Measurements from ENCODE around the gene CWC25. TPM values are rescaled to one million over a fixed set of nuclear protein-coding genes. Genes with fewer than 3 reads are reported as not detected.

Gene CWC25
- total and polyA plus RNA-seq, 2 of the 13 experiments (the other 11 are each of a cell fraction or from before 2014, with no cell fraction given) = 15.6 to 22.7 TPM

DNA sequence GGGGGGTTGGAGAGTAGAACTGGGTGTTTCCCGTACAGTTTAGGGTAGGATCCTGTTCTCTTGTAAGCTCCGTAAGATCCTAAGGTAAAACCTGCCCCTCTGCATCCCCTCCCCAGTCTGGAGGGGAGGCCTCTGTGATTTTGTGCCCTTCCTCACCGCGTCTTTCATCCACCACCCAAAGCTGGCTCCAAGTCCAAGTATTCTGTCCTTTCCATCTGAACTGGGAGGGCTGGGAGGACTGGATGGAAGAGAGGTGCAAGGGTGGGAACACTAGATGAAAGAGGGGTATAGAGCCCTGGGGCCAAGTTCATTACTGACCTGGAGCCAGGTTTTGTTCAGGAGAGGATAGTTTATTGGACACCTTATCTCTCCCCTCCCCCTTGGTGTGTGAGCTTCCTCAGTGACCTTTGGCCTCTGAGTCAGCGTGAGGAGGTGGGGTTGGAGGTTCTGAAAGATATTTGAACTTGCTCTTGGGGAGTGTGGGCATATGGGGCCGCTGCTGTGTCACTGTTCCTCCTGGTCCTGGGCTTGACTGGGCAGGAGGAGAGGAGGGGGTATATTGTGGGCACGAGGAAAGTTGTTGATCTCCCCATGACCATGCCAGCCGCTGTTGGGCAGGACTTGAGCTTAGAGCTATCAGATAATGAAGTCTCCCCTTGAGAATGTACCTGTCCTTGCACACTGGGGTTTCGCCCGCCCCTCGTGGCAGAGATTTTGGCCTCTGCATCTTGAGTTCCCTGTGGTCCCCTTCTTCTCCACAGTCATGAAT is 46.3 kb upstream of the CWC25 start (continued):
- peak; percentile 77 for TF ChIP-seq SOX13 (IDR thresholded peaks at IDR 0.05)
- TF ChIP-seq SOX13 (CRISPR knock-in tag; conservative IDR thresholded peaks at IDR 0.05 in 1 of 2, IDR thresholded peaks at IDR 0.05 in 1 of 2) = peak in 1 of 2 experiments; percentile 87; a peak in 2 of 4 replicates
- TF ChIP-seq, protein P1, sequence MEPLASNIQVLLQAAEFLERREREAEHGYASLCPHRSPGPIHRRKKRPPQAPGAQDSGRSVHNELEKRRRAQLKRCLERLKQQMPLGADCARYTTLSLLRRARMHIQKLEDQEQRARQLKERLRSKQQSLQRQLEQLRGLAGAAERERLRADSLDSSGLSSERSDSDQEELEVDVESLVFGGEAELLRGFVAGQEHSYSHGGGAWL (CRISPR knock-in tag; IDR thresholded peaks at IDR 0.05) = no peak; the same call in 1 of the 2 replicates
- peak; percentile 17 for TF ChIP-seq PCBP2 (optimal IDR thresholded peaks at IDR 0.05; ENCODE audit: low read depth, low read length, poor library complexity, severe bottlenecking)
- peak; percentile 78; the same call in 1 of the 2 replicates for TF ChIP-seq TOE1 (CRISPR knock-in tag; IDR thresholded peaks at IDR 0.05)
- peak; percentile 94 for TF ChIP-seq ZSCAN9 (CRISPR knock-in tag; IDR thresholded peaks at IDR 0.05; ENCODE audit: borderline replicate concordance)
- TF ChIP-seq ZFP82 (CRISPR knock-in tag; IDR thresholded peaks at IDR 0.05; ENCODE audit: borderline replicate concordance) = peak; percentile 39; the same call in 1 of the 2 replicates
- TF ChIP-seq GATA4 (IDR thresholded peaks at IDR 0.05; ENCODE audit: borderline replicate concordance, low read depth) = peak; percentile 58; the same call in 1 of the 2 replicates
- peak; percentile 85; the same call in 1 of the 2 replicates for TF ChIP-seq ZFP1 (CRISPR knock-in tag; IDR thresholded peaks at IDR 0.05)
- TF ChIP-seq SP2 (CRISPR knock-in tag; IDR thresholded peaks at IDR 0.05) = no peak
- TF ChIP-seq KDM6A (CRISPR knock-in tag; IDR thresholded peaks at IDR 0.05; ENCODE audit: low read depth) = peak; percentile 82
- TF ChIP-seq ZNF766 (CRISPR knock-in tag; IDR thresholded peaks at IDR 0.05; ENCODE audit: borderline replicate concordance) = peak; percentile 76; the same call in 1 of the 2 replicates
- TF ChIP-seq, protein P2, sequence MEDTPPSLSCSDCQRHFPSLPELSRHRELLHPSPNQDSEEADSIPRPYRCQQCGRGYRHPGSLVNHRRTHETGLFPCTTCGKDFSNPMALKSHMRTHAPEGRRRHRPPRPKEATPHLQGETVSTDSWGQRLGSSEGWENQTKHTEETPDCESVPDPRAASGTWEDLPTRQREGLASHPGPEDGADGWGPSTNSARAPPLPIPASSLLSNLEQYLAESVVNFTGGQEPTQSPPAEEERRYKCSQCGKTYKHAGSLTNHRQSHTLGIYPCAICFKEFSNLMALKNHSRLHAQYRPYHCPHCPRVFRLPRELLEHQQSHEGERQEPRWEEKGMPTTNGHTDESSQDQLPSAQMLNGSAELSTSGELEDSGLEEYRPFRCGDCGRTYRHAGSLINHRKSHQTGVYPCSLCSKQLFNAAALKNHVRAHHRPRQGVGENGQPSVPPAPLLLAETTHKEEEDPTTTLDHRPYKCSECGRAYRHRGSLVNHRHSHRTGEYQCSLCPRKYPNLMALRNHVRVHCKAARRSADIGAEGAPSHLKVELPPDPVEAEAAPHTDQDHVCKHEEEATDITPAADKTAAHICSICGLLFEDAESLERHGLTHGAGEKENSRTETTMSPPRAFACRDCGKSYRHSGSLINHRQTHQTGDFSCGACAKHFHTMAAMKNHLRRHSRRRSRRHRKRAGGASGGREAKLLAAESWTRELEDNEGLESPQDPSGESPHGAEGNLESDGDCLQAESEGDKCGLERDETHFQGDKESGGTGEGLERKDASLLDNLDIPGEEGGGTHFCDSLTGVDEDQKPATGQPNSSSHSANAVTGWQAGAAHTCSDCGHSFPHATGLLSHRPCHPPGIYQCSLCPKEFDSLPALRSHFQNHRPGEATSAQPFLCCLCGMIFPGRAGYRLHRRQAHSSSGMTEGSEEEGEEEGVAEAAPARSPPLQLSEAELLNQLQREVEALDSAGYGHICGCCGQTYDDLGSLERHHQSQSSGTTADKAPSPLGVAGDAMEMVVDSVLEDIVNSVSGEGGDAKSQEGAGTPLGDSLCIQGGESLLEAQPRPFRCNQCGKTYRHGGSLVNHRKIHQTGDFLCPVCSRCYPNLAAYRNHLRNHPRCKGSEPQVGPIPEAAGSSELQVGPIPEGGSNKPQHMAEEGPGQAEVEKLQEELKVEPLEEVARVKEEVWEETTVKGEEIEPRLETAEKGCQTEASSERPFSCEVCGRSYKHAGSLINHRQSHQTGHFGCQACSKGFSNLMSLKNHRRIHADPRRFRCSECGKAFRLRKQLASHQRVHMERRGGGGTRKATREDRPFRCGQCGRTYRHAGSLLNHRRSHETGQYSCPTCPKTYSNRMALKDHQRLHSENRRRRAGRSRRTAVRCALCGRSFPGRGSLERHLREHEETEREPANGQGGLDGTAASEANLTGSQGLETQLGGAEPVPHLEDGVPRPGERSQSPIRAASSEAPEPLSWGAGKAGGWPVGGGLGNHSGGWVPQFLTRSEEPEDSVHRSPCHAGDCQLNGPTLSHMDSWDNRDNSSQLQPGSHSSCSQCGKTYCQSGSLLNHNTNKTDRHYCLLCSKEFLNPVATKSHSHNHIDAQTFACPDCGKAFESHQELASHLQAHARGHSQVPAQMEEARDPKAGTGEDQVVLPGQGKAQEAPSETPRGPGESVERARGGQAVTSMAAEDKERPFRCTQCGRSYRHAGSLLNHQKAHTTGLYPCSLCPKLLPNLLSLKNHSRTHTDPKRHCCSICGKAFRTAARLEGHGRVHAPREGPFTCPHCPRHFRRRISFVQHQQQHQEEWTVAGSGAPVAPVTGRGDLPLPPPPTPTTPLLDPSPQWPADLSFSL (CRISPR knock-in tag; IDR thresholded peaks at IDR 0.05) = no peak
- no peak for TF ChIP-seq ZNF230 (CRISPR knock-in tag; IDR thresholded peaks at IDR 0.05)
- TF ChIP-seq, protein P3, sequence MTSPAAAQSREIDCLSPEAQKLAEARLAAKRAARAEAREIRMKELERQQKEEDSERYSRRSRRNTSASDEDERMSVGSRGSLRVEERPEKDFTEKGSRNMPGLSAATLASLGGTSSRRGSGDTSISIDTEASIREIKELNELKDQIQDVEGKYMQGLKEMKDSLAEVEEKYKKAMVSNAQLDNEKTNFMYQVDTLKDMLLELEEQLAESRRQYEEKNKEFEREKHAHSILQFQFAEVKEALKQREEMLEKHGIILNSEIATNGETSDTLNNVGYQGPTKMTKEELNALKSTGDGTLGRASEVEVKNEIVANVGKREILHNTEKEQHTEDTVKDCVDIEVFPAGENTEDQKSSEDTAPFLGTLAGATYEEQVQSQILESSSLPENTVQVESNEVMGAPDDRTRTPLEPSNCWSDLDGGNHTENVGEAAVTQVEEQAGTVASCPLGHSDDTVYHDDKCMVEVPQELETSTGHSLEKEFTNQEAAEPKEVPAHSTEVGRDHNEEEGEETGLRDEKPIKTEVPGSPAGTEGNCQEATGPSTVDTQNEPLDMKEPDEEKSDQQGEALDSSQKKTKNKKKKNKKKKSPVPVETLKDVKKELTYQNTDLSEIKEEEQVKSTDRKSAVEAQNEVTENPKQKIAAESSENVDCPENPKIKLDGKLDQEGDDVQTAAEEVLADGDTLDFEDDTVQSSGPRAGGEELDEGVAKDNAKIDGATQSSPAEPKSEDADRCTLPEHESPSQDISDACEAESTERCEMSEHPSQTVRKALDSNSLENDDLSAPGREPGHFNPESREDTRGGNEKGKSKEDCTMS (CRISPR knock-in tag; conservative IDR thresholded peaks at IDR 0.05) = no peak
- no peak for TF ChIP-seq FIP1L1 (IDR thresholded peaks at IDR 0.05; ENCODE audit: borderline replicate concordance, insufficient read depth, low read depth, low read length)
- TF ChIP-seq ZNF383 (CRISPR knock-in tag; IDR thresholded peaks at IDR 0.05; ENCODE audit: borderline replicate concordance) = no peak
- TF ChIP-seq ZNF563 (CRISPR knock-in tag; IDR thresholded peaks at IDR 0.05) = no peak
- peak; percentile 87 for TF ChIP-seq MEF2D (CRISPR knock-in tag; IDR thresholded peaks at IDR 0.05)
- TF ChIP-seq ZNF7 (CRISPR knock-in tag; IDR thresholded peaks at IDR 0.05) = no peak

All from HepG2 (cell line).